Cardiac muscle cell (in vitro differentiated cells and primary cell): ENCODE results near the gene RGS16. TPM values are rescaled to one million over a fixed set of nuclear protein-coding genes. Genes with fewer than 3 reads are reported as not detected.

Experiments used
- DNase-seq, 2 donors: peaks; one replicate each; pipeline versions ENCODE4 v3.0.0 to v3.0.0-alpha.2; 2010 to 2017; ENCODE audit warnings: low read depth in 1 of 2, low spot score in 1 of 2
- H3K27ac ChIP-seq: fragments of 200-600 bp; sonication (generic); 2 replicates; pipeline ENCODE4 v1.5.1; 2016
- H3K27me3 ChIP-seq: fragments of 200-600 bp; sonication (generic); 2 replicates; pipeline ENCODE4 v1.6.0; 2016; ENCODE audit warnings: control low read depth
- H3K36me3 ChIP-seq: fragments of 200-600 bp; sonication (generic); 2 replicates; pipeline ENCODE4 v1.5.1; 2016; ENCODE audit warnings: control low read depth
- H3K4me1 ChIP-seq: fragments of 200-600 bp; sonication (generic); 2 replicates; pipeline ENCODE4 v1.8.1; 2017; ENCODE audit warnings: low read depth, mild to moderate bottlenecking, mixed run types
- H3K4me3 ChIP-seq: fragments of 200-600 bp; sonication (generic); 2 replicates; pipeline ENCODE4 v1.5.1; 2016; ENCODE audit warnings: mild to moderate bottlenecking
- H3K9me3 ChIP-seq: fragments of 200-600 bp; sonication (generic); 2 replicates; pipeline ENCODE4 v1.5.1; 2017; ENCODE audit warnings: low read depth, mild to moderate bottlenecking, control low read depth
- CTCF ChIP-seq: IDR thresholded peaks from 2 replicates; pipeline ENCODE4 v1.5.1; 2012; ENCODE audit warnings: low read depth, mild to moderate bottlenecking, low read length
- polyA plus RNA-seq: library from polyadenylated mRNA; unstranded; fragments of >200 nt; fragmentation: Nextera tagmentation; extraction: Ambion mirVana; gene quantifications from 2 replicates; pipeline ENCODE4 v1.2.1, GENCODE V29; 2016
- total RNA-seq: library from RNA; depleted of rRNA; stranded (reverse); fragments of >200 nt; gene quantifications from 2 replicates; pipeline ENCODE4 v1.2.3, GENCODE V29; 2016

Gene RGS16
- total and polyA plus RNA-seq, 2 experiments from 2014 or later = 0.93 to 1.3 TPM

- no peaks in the 10 kb centered on the region for H3K9me3 ChIP-seq
- no peak for TF ChIP-seq CTCF
- H3K27ac ChIP-seq = no peak overlapping the region
- no peaks in the 10 kb centered on the region for H3K27me3 ChIP-seq
- no peaks in the 10 kb centered on the region for H3K4me1 ChIP-seq
- no peaks in the 10 kb centered on the region for H3K36me3 ChIP-seq
- DNase-seq = no peak
- no peak overlapping the region for H3K4me3 ChIP-seq
These were observed 47.9 kb downstream of the RGS16 start for GRCh38 chr1:182556279-182556678.

GRCh38 chr1:182555493-182555892 is 48.7 kb downstream of the RGS16 start:
- Histone ChIP-seq H3K27me3 (no peaks in the 10 kb centered on the region), H3K36me3 (no peaks in the 10 kb centered on the region), H3K9me3 (no peaks in the 10 kb centered on the region), H3K4me1 (no peaks in the 10 kb centered on the region), H3K4me3 (no peak overlapping the region), H3K27ac (no peak overlapping the region)
- no peak for DNase-seq
- TF ChIP-seq CTCF = no peak

- no peak for TF ChIP-seq CTCF
These were observed 51.7 kb downstream of the RGS16 start for GRCh38 chr1:182552527-182552926.

GRCh38 chr1:182549811-182550210 is 54.4 kb downstream of the RGS16 start:
- Histone ChIP-seq H3K36me3 (no peaks in the 10 kb centered on the region), H3K27me3 (no peaks in the 10 kb centered on the region), H3K4me1 (no peaks in the 10 kb centered on the region), H3K9me3 (no peaks in the 10 kb centered on the region), H3K4me3 (no peak overlapping the region), H3K27ac (no peak overlapping the region)
- DNase-seq = no peak
- TF ChIP-seq CTCF = no peak

More at GRCh38 chr1:182552527-182552926, 51.7 kb downstream of the RGS16 start:
- Histone ChIP-seq H3K4me1 (no peaks in the 10 kb centered on the region), H3K4me3 (no peak overlapping the region), H3K36me3 (no peaks in the 10 kb centered on the region), H3K27me3 (no peaks in the 10 kb centered on the region), H3K9me3 (no peaks in the 10 kb centered on the region), H3K27ac (no peak overlapping the region)
- no peak for DNase-seq

DNA sequence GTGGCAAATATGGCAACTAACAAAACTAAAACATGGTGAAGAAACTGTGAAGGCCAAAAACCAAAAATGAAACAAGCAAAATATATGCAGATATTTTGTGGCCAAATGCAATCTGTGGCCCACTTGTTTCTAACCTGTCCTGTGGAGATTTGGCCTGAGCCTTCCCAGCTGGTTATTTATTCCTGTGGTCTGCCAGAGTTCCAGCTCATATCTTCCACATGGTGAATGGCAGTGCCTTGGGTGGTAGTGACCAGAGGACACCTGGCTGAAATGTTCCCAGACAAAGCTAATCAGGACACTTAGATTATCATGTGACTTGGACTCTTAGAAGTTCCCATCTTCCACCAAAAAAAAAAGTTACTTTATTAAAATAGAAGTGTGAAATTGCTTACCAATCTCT is 54.8 kb downstream of the RGS16 start:
- Histone ChIP-seq H3K36me3 (no peaks in the 10 kb centered on the region), H3K27ac (no peak overlapping the region), H3K9me3 (no peaks in the 10 kb centered on the region), H3K4me3 (no peak overlapping the region), H3K4me1 (no peaks in the 10 kb centered on the region), H3K27me3 (no peaks in the 10 kb centered on the region)
- DNase-seq = no peak
- no peak for TF ChIP-seq CTCF

Other genes starting within 250 kb of the RGS16 start
- gene GLUL, start 212.6 kb downstream of the RGS16 start, total RNA-seq = 152 and 166 TPM in 2 replicates
- gene GLUL, start 212.6 kb downstream of the RGS16 start, polyA plus RNA-seq = 132 and 170 TPM in 2 replicates
- gene TEDDM1, start 203.7 kb downstream of the RGS16 start, total RNA-seq = not detected in 2 replicates
- not detected in 2 replicates for gene TEDDM1, start 203.7 kb downstream of the RGS16 start, polyA plus RNA-seq
- not detected in 2 replicates for gene RGSL1, start 154.2 kb downstream of the RGS16 start, total RNA-seq
- gene RGSL1, start 154.2 kb downstream of the RGS16 start, polyA plus RNA-seq = not detected in 2 replicates
- 1.5 and 2.2 TPM in 2 replicates for gene RNASEL, start 15.1 kb downstream of the RGS16 start, total RNA-seq
- gene RNASEL, start 15.1 kb downstream of the RGS16 start, polyA plus RNA-seq = 0.87 and 3.5 TPM in 2 replicates
- gene RGS8, start 80.2 kb upstream of the RGS16 start, total RNA-seq = 0.32 and 2.2 TPM in 2 replicates
- 0.14 TPM in 1 of 2 replicates, not detected in the other for gene RGS8, start 80.2 kb upstream of the RGS16 start, polyA plus RNA-seq
- gene NPL, start 185.4 kb upstream of the RGS16 start, total RNA-seq = 0.66 and 1.5 TPM in 2 replicates
- 1.9 and 3.4 TPM in 2 replicates for gene NPL, start 185.4 kb upstream of the RGS16 start, polyA plus RNA-seq
- gene DHX9, start 235.0 kb upstream of the RGS16 start, total RNA-seq = 123 and 183 TPM in 2 replicates
- 97.6 and 168 TPM in 2 replicates for gene DHX9, start 235.0 kb upstream of the RGS16 start, polyA plus RNA-seq